Mucosa of gallbladder (tissue), 1 donor: Measurements from ENCODE around the gene TRPM2. TPM values are rescaled to one million over a fixed set of nuclear protein-coding genes. Genes with fewer than 3 reads are reported as not detected.

Source experiments
- DNase-seq: peaks from one replicate; pipeline ENCODE4 v3.0.0-alpha.2; 2020; ENCODE audit warnings: low spot score
- total RNA-seq: library from RNA; stranded (reverse); gene quantifications from one replicate; pipeline ENCODE4 v1.2.1, GENCODE V29; 2021
- donor health status: DM: no; HTN: no; CAD: no.

TRPM2 gene
- total RNA-seq, 1 donor from 2014 or later: 13.8 TPM

DNA sequence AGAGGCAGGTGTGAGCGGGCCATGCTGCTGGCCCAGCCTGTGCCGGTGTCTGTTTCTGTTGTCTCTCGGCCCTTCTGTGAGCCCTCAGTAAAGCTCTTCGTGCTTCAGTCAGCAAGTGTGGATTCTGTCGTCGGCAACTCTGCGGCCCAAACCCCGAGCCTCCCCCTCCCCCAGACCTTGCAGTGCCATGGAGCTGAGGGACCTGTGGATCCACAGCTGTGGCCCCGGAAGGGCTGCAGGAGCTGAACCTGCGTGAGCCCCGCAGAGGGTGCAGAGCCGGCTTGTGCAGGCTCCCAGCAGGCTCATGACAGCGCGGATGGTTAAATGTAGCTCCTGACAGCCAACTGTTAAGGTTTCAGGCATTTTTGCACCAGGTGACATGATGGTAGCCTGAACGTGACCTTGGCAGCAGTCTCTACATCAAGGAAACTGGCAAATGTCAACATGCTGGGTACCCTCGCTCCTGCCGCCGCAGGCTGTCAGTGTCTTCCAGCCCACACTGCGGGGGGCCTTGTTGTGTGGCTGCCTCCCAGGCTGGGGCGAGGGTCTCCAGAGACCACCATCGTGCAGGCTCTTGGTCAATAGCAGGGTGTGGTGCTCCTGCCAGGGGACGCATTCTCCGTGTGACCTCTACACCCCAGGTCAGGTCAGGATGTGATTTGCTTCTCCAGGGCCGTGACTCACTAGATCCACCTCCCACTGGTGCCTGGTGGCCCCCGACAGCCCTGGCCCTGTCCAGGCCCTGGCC is 108.8 kb downstream of the TRPM2 start:
- DNase-seq: no peak

- no peak for DNase-seq
These were observed 109.4 kb downstream of the TRPM2 start for GRCh38 chr21:44462834-44463200.

DNA sequence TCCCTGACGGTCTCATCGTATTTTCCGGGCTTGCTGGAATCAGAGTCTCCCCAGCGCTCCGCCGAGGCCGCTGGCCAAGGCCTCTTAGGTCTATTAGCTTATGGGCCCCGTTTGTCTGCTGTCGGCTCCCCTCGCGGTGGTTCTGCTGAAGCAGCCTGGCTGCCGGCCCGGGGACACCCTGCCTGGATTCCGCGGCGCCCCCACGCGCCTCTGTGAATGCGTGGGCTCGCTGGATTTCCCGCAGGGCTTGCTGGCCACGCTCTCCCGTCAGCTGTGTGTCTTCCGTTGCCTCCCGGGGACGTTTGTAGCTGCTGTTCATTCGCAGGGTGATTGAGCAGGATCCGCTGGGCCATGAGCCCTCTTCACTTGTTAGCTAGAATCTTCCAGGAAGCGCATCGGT is 110.3 kb downstream of the TRPM2 start:
- DNase-seq: no peak

DNA sequence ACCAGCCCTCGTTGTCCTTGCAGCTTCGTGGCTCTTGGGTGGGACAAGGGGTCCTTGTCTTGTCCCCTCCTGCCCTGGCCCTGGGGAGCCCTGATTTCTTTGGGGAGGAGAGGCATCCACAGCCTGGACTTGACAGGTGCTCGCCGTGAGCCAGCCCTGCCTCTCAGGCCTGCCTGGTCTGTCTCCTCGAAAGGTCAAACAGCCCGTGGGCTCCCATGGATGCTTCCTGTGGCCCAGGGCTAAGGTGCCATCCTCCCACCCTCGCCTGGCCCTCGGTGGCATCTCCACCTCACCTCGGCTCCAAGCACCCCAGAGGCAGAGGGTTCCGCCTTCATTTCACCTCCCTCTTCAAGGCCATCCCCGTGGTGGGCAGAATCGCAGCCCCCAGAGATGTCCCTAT is 110.9 kb downstream of the TRPM2 start:
- no peak for DNase-seq

- no peak for DNase-seq
These were observed 113.0 kb downstream of the TRPM2 start for GRCh38 chr21:44466351-44466954.

- DNase-seq: no peak
These were observed 113.8 kb downstream of the TRPM2 start for GRCh38 chr21:44466996-44467858.

DNA sequence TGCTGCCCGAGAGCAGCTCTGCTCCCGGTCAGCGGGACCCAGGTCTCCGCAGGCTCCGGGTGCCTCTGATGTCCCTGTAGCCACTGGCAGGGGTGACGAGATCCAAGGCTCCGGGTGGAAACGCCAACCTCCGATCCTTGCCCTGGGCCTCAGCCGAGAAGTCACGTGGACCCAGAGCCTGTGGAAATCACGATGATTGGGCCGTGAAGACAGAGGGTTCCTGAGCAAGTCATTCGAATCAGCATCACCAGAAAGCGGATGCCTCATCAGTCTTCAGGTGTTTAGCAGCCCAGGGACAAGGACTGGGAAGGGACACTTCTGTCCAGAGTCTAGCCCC is 114.4 kb downstream of the TRPM2 start:
- no peak for DNase-seq

- DNase-seq: no peak
These were observed 117.9 kb downstream of the TRPM2 start for GRCh38 chr21:44471341-44471740.

DNA sequence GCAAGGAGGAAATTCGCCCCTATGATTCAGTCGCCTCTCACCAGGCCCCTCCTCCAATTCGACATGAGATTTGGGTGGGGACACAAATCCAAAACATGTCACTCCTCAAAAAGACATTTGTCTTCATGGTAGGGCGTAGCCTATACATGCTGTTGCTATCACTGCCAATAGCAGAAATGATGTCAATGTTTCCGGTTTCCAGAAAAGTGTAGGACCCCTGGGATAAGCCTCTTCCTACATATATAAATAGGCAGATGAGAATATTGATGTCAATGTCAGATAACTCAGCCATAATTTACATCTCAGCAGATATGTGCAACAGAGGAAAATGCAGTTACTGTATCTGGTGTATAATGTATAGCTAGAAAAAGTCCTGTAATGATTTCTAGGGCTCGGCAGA is 118.6 kb downstream of the TRPM2 start:
- no peak for DNase-seq

GRCh38 chr21:44473915-44474555 is 120.6 kb downstream of the TRPM2 start:
- no peak for DNase-seq

DNA sequence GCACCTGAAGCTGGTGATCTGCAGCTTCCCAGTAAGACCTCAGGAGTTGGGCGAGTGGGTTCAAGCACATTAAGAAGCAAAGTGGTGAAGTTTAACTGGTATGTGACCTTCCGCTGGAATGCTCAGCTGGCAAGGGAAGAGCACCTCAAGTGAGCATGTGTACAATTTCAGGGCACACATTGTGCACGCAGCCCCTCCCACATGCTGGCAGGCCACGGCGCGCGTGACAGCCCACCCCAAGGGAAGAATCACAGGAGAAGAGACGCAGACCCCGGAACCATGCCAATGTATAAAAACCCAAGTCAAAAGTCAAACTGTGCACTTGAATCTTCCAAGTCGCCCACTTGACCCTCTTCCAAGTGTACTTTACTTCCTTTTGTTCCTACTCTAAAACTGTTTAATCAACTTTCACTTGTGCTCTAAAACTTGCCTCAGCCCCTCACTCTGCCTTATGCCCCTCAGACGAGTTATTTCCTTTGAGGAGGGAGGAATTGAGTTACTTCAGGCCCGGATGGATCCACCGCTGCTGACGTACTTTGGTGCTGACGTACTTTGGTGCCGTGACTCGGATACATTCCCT is 121.9 kb downstream of the TRPM2 start:
- DNase-seq: peak; percentile 38

DNA sequence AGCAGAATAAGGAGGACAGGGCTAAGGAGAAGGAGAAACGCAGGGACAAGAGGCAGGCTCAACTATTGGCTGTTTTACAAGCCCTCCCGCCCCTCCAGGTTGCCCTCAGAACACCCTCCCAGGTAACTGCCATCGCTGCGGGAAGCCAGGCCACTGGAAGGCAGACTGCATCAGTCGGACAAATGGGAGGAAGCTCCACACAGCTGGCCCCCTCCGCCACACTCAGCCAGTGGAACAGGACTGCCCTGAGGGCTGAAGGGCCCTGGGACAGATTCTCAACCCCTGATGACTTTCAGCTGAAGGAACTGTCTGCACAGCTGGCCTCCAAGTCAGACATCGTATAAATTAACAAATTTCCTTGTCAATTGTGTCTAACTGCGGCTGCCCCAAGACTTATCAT is 123.7 kb downstream of the TRPM2 start:
- DNase-seq: no peak

GRCh38 chr21:44477712-44478111 is 124.3 kb downstream of the TRPM2 start:
- DNase-seq: no peak

- DNase-seq: no peak
These were observed 124.8 kb downstream of the TRPM2 start for GRCh38 chr21:44478124-44478800.

- DNase-seq: no peak
These were observed 125.4 kb downstream of the TRPM2 start for GRCh38 chr21:44478801-44479167.

GRCh38 chr21:44479556-44480199 is 126.3 kb downstream of the TRPM2 start:
- DNase-seq: peak; percentile 41

GRCh38 chr21:44480200-44481053 is 127.0 kb downstream of the TRPM2 start:
- DNase-seq: no peak

GRCh38 chr21:44482581-44483287 is 129.3 kb downstream of the TRPM2 start:
- DNase-seq: no peak
